ENCODE data around the gene TIAM1.

TIAM1 gene

GRCh38 chr21:31284797-31285397 lies 59.2 kb downstream of the TIAM1 start:
- no peak for DNase-seq (ENCODE audit: low read depth)
- no peak overlapping the region for H3K4me3 ChIP-seq (ENCODE audit: low read depth, low read length)
- TF ChIP-seq MAX (IDR thresholded peaks at IDR 0.05; ENCODE audit: low read depth, low read length) (no peak), POLR2A (IDR thresholded peaks at IDR 0.05; ENCODE audit: extremely low read depth, insufficient read length) (no peak), CTCF (IDR thresholded peaks at IDR 0.05; ENCODE audit: low read depth, low read length) (no peak), MYC (IDR thresholded peaks at IDR 0.05; ENCODE audit: low read depth, low read length) (no peak)

GRCh38 chr21:31283025-31283424 lies 61.0 kb downstream of the TIAM1 start:
- DNase-seq (ENCODE audit: low read depth), result no peak
- TF ChIP-seq POLR2A (IDR thresholded peaks at IDR 0.05; ENCODE audit: extremely low read depth, insufficient read length), result no peak
- TF ChIP-seq CTCF (IDR thresholded peaks at IDR 0.05; ENCODE audit: low read depth, low read length), result no peak
- no peak for TF ChIP-seq MYC (IDR thresholded peaks at IDR 0.05; ENCODE audit: low read depth, low read length)
- TF ChIP-seq MAX (IDR thresholded peaks at IDR 0.05; ENCODE audit: low read depth, low read length), result no peak
- no peak overlapping the region for H3K4me3 ChIP-seq (ENCODE audit: low read depth, low read length)

GRCh38 chr21:31282095-31282709 lies 61.9 kb downstream of the TIAM1 start:
- DNase-seq (ENCODE audit: low read depth), result no peak
- TF ChIP-seq CTCF (IDR thresholded peaks at IDR 0.05; ENCODE audit: low read depth, low read length) (no peak), MYC (IDR thresholded peaks at IDR 0.05; ENCODE audit: low read depth, low read length) (no peak), POLR2A (IDR thresholded peaks at IDR 0.05; ENCODE audit: extremely low read depth, insufficient read length) (no peak), MAX (IDR thresholded peaks at IDR 0.05; ENCODE audit: low read depth, low read length) (no peak)
- H3K4me3 ChIP-seq (ENCODE audit: low read depth, low read length), result no peak overlapping the region

- H3K4me3 ChIP-seq (ENCODE audit: low read depth, low read length), result no peak overlapping the region
- DNase-seq (ENCODE audit: low read depth), result no peak
- TF ChIP-seq MYC (IDR thresholded peaks at IDR 0.05; ENCODE audit: low read depth, low read length) (no peak), POLR2A (IDR thresholded peaks at IDR 0.05; ENCODE audit: extremely low read depth, insufficient read length) (no peak), MAX (IDR thresholded peaks at IDR 0.05; ENCODE audit: low read depth, low read length) (no peak), CTCF (IDR thresholded peaks at IDR 0.05; ENCODE audit: low read depth, low read length) (no peak)
Measured at GRCh38 chr21:31281561-31281960, 62.5 kb downstream of the TIAM1 start.

GRCh38 chr21:31279986-31280385 lies 64.1 kb downstream of the TIAM1 start:
- DNase-seq (ENCODE audit: low read depth), result no peak
- H3K4me3 ChIP-seq (ENCODE audit: low read depth, low read length), result no peak overlapping the region
- TF ChIP-seq MAX (IDR thresholded peaks at IDR 0.05; ENCODE audit: low read depth, low read length) (no peak), CTCF (IDR thresholded peaks at IDR 0.05; ENCODE audit: low read depth, low read length) (no peak), POLR2A (IDR thresholded peaks at IDR 0.05; ENCODE audit: extremely low read depth, insufficient read length) (no peak), MYC (IDR thresholded peaks at IDR 0.05; ENCODE audit: low read depth, low read length) (no peak)
